Sciatic nerve (tissue), 2 donors: ENCODE measurements around the gene STEAP1B. TPM values are rescaled to one million over a fixed set of nuclear protein-coding genes. Genes with fewer than 3 reads are reported as not detected.
"Not testable (repeated sequence)": the region's sequence is repeated elsewhere in the genome, so short reads cannot be mapped to it uniquely, and the experiment has no call there.

ENCODE experiments used
- ATAC-seq: fragments of 200-7000 bp; cut with Tn5 transposase; one replicate; pipeline ENCODE4 v1.9.1; 2020; ENCODE audit warnings: mild to moderate bottlenecking, moderate library complexity
- DNase-seq: peaks from one replicate; pipeline ENCODE4 v3.0.0-alpha.2; 2020; ENCODE audit warnings: low spot score
- intact Hi-C: fragments of 100-400 bp; cut with DNase I; formaldehyde crosslinking; loops from one replicate; pipeline ENCODE4 v1.14.2; 2022
- total RNA-seq: library from RNA; stranded (reverse); fragmentation: NEBNext Ultra II Directional; extraction: Animal tissue kit (Norgen Biotek cat#: 25700); gene quantifications from one replicate; pipeline ENCODE4 v1.2.1, GENCODE V29; 2021
- donor health status: DM: no; HTN: no; CAD: no.
- donor health status: DM: no; HTN: no; CAD: no.

Gene STEAP1B
- total RNA-seq: 11.6 TPM

GRCh38 chr7:22499888-22500689 lies at the start of gene STEAP1B:
TSS of gene STEAP1B (minus strand) at chr7:22500188. CDS start at chr7:22494855, 5,333 bp downstream.
- ATAC-seq (peak; percentile 97), DNase-seq (peak; percentile 93)
- intact Hi-C loops: not testable (repeated sequence)

- no peak for DNase-seq
- no peak for ATAC-seq
- intact Hi-C loops: no loop called here
These were observed 49.1 kb upstream of the STEAP1B start for GRCh38 chr7:22549051-22549450.

GRCh38 chr7:22548313-22548712 lies 48.3 kb upstream of the STEAP1B start:
- DNase-seq: no peak
- intact Hi-C loops: no loop called here
- ATAC-seq: no peak

GRCh38 chr7:22546769-22547168 lies 46.8 kb upstream of the STEAP1B start:
- DNase-seq: no peak
- no peak for ATAC-seq
- intact Hi-C loops: no loop called here

GRCh38 chr7:22545529-22545928 lies 45.5 kb upstream of the STEAP1B start:
- no peak for DNase-seq
- intact Hi-C loops: no loop called here
- ATAC-seq: no peak

GRCh38 chr7:22544245-22544644 lies 44.3 kb upstream of the STEAP1B start:
- no peak for DNase-seq
- intact Hi-C loops: no loop called here
- no peak for ATAC-seq

GRCh38 chr7:22543169-22543568 lies 43.2 kb upstream of the STEAP1B start:
- DNase-seq (no peak), ATAC-seq (no peak)
- intact Hi-C loops: no loop called here

GRCh38 chr7:22542669-22543068 lies 42.7 kb upstream of the STEAP1B start:
- no peak for ATAC-seq
- intact Hi-C loops: no loop called here
- DNase-seq: no peak

GRCh38 chr7:22542254-22542653 lies 42.3 kb upstream of the STEAP1B start:
- intact Hi-C loops: no loop called here
- DNase-seq (no peak), ATAC-seq (no peak)

GRCh38 chr7:22541789-22542188 lies 41.8 kb upstream of the STEAP1B start:
- DNase-seq (no peak), ATAC-seq (no peak)
- intact Hi-C loops: no loop called here

GRCh38 chr7:22528537-22528936 lies 28.5 kb upstream of the STEAP1B start:
- ATAC-seq, intact Hi-C loops, DNase-seq: not testable (repeated sequence)

GRCh38 chr7:22524353-22524947 lies 24.5 kb upstream of the STEAP1B start:
- DNase-seq, ATAC-seq, intact Hi-C loops: not testable (repeated sequence)

- DNase-seq, intact Hi-C loops: not testable (repeated sequence)
These were observed 23.7 kb upstream of the STEAP1B start for GRCh38 chr7:22523478-22524352.

GRCh38 chr7:22519560-22519959 lies 19.6 kb upstream of the STEAP1B start:
- DNase-seq, intact Hi-C loops, ATAC-seq: not testable (repeated sequence)

More at GRCh38 chr7:22523478-22524352, 23.7 kb upstream of the STEAP1B start:
- ATAC-seq: peak; percentile 68

- ATAC-seq, intact Hi-C loops, DNase-seq: not testable (repeated sequence)
These were observed 17.0 kb upstream of the STEAP1B start for GRCh38 chr7:22516950-22517349.

GRCh38 chr7:22514963-22515362 lies 15.0 kb upstream of the STEAP1B start:
- intact Hi-C loops, DNase-seq, ATAC-seq: not testable (repeated sequence)

- ATAC-seq, intact Hi-C loops, DNase-seq: not testable (repeated sequence)
These were observed 7.3 kb upstream of the STEAP1B start for GRCh38 chr7:22507320-22507719.

- ATAC-seq, intact Hi-C loops, DNase-seq: not testable (repeated sequence)
These were observed 6.5 kb upstream of the STEAP1B start for GRCh38 chr7:22506316-22507020.

GRCh38 chr7:22504519-22504918 lies 4.5 kb upstream of the STEAP1B start:
- intact Hi-C loops, ATAC-seq, DNase-seq: not testable (repeated sequence)
